Tibial nerve (tissue), 4 donors: ENCODE measurements around the gene GPR87. TPM values are rescaled to one million over a fixed set of nuclear protein-coding genes. Genes with fewer than 3 reads are reported as not detected.

Experiments used
- DNase-seq, 2 donors: peaks; one replicate each; pipeline ENCODE4 v3.0.0-alpha.2; 2019; ENCODE audit warnings: low spot score in 2 of 2
- H3K27ac ChIP-seq, 4 donors: fragments of 200-600 bp; sonication (generic) in 3 of 4; one replicate each; pipeline ENCODE4 v1.5.1; 2017 to 2019; ENCODE audit warnings: mild to moderate bottlenecking in 1 of 4
- H3K27me3 ChIP-seq, 2 donors: fragments of 200-600 bp; sonication (generic) in 1 of 2; one replicate each; pipeline versions ENCODE4 v1.5.1 to v1.6.0; 2017 to 2019
- H3K36me3 ChIP-seq, 3 donors: fragments of 200-600 bp; sonication (generic); one replicate each; pipeline ENCODE4 v1.5.1; 2018 to 2019
- H3K4me1 ChIP-seq, 4 donors: fragments of 200-600 bp; sonication (generic) in 3 of 4; one replicate each; pipeline ENCODE4 v1.5.1; 2017 to 2019
- H3K4me3 ChIP-seq, 4 donors: fragments of 200-600 bp; sonication (generic) in 3 of 4; one replicate each; pipeline ENCODE4 v1.5.1; 2017 to 2019; ENCODE audit warnings: mild to moderate bottlenecking in 1 of 4, moderate library complexity in 1 of 4
- H3K9me3 ChIP-seq, 4 donors: fragments of 200-600 bp; sonication (generic) in 3 of 4; one replicate each; pipeline ENCODE4 v1.5.1; 2017 to 2019
- CTCF ChIP-seq, 5 experiments: fragments of 200-600 bp in 3 of 5; fragments of 450-650 bp in 2 of 5; sonication (generic) in 3 of 5; IDR thresholded peaks; one replicate each; pipeline ENCODE4 v1.5.1; 2016 to 2019; ENCODE audit warnings: antibody characterized with exemption in 5 of 5, mild to moderate bottlenecking in 3 of 5, moderate library complexity in 2 of 5
- EP300 ChIP-seq, 2 donors: sonication (generic); formaldehyde crosslinking; IDR thresholded peaks; one replicate each; pipeline ENCODE4 v1.6.1; 2017; ENCODE audit warnings: antibody characterized with exemption in 2 of 2, mild to moderate bottlenecking in 1 of 2
- POLR2A ChIP-seq, 2 donors: fragments of 450-650 bp; IDR thresholded peaks; one replicate each; pipeline ENCODE4 v1.6.1; 2017; ENCODE audit warnings: antibody characterized with exemption in 2 of 2, mild to moderate bottlenecking in 2 of 2, moderate library complexity in 2 of 2
- whole genome bisulfite sequencing, 2 donors: methylation state at CpG; one replicate each; pipeline ENCODE4 v1.1.5; 2018; 5-methylcytosine and 5-hydroxymethylcytosine counted together
- total RNA-seq, 4 donors: library from RNA; depleted of rRNA; stranded (reverse); fragments of >200 nt; gene quantifications; one replicate each; pipeline ENCODE4 v1.1.0, GENCODE V29; 2016

GPR87 gene
- total RNA-seq, 4 donors from 2014 or later: not detected

GRCh38 chr3:151318991-151319390, 2.4 kb upstream of the GPR87 start:
- Histone ChIP-seq H3K36me3 (no peaks in the 10 kb centered on the region), H3K9me3 (peaks cover 0 to 6% (median 0%) of the 10 kb centered on the region in 4 donors), H3K4me3 (no peak overlapping the region), H3K27me3 (no peaks in the 10 kb centered on the region), H3K27ac (no peak overlapping the region), H3K4me1 (no peaks in the 10 kb centered on the region)
- TF ChIP-seq POLR2A (IDR thresholded peaks at IDR 0.05) (no peak), CTCF (IDR thresholded peaks at IDR 0.05) (no peak), EP300 (IDR thresholded peaks at IDR 0.05) (no peak)
- WGBS, 2 donors: 81 to 83% methylated on average over 7 of the region's 7 CpGs
- DNase-seq: no peak

GRCh38 chr3:151318313-151318712, 1.7 kb upstream of the GPR87 start:
- Histone ChIP-seq H3K27ac (no peak overlapping the region), H3K27me3 (no peaks in the 10 kb centered on the region), H3K4me3 (no peak overlapping the region), H3K9me3 (peaks cover 0 to 6% (median 0%) of the 10 kb centered on the region in 4 donors), H3K4me1 (no peaks in the 10 kb centered on the region), H3K36me3 (no peaks in the 10 kb centered on the region)
- DNase-seq: no peak
- TF ChIP-seq POLR2A (IDR thresholded peaks at IDR 0.05): no peak
- TF ChIP-seq CTCF (IDR thresholded peaks at IDR 0.05): no peak
- TF ChIP-seq EP300 (IDR thresholded peaks at IDR 0.05): no peak

GRCh38 chr3:151315846-151316245, 774 bp downstream of the GPR87 start:
- Histone ChIP-seq H3K27ac (no peak overlapping the region), H3K9me3 (peaks cover 0 to 6% (median 0%) of the 10 kb centered on the region in 4 donors), H3K4me3 (no peak overlapping the region), H3K36me3 (no peaks in the 10 kb centered on the region), H3K4me1 (no peaks in the 10 kb centered on the region), H3K27me3 (no peaks in the 10 kb centered on the region)
- no peak for DNase-seq
- no peak for TF ChIP-seq CTCF (IDR thresholded peaks at IDR 0.05)
- TF ChIP-seq POLR2A (IDR thresholded peaks at IDR 0.05): no peak
- no peak for TF ChIP-seq EP300 (IDR thresholded peaks at IDR 0.05)
- WGBS, 2 donors: 74 to 77% methylated on average over 2 of the region's 2 CpGs

- Histone ChIP-seq H3K9me3 (peaks cover 0 to 6% (median 0%) of the 10 kb centered on the region in 4 donors), H3K4me3 (no peak overlapping the region), H3K36me3 (no peaks in the 10 kb centered on the region), H3K4me1 (no peaks in the 10 kb centered on the region), H3K27me3 (no peaks in the 10 kb centered on the region), H3K27ac (no peak overlapping the region)
- 87 to 89% methylated on average over 2 of the region's 2 CpGs for WGBS, 2 donors
- DNase-seq: no peak
- no peak for TF ChIP-seq EP300 (IDR thresholded peaks at IDR 0.05)
- no peak for TF ChIP-seq POLR2A (IDR thresholded peaks at IDR 0.05)
- no peak for TF ChIP-seq CTCF (IDR thresholded peaks at IDR 0.05)
Observed at GRCh38 chr3:151315136-151315535, 1.5 kb downstream of the GPR87 start.

GRCh38 chr3:151314593-151314992, 2.0 kb downstream of the GPR87 start:
- peaks cover 0 to 6% (median 0%) of the 10 kb centered on the region in 4 donors for H3K9me3 ChIP-seq
- H3K36me3 ChIP-seq: no peaks in the 10 kb centered on the region
- no peaks in the 10 kb centered on the region for H3K4me1 ChIP-seq
- DNase-seq: no peak
- no peak overlapping the region for H3K4me3 ChIP-seq
- TF ChIP-seq CTCF (IDR thresholded peaks at IDR 0.05): no peak
- TF ChIP-seq EP300 (IDR thresholded peaks at IDR 0.05): no peak
- no peak for TF ChIP-seq POLR2A (IDR thresholded peaks at IDR 0.05)
- H3K27ac ChIP-seq: no peak overlapping the region
- WGBS, 2 donors: 97 to 98% methylated on average over 5 of the region's 5 CpGs
- H3K27me3 ChIP-seq: no peaks in the 10 kb centered on the region
